Endometrium (tissue), 2 donors: ENCODE results near the gene PARP14.

Experiments
- FAIRE-seq: peaks from 2 replicates; lab custom pipeline; 2012; peaks lifted over from hg19 to GRCh38; lab: Jason Lieb, UNC
- donor health status: control.
- donor health status: control.

PARP14 gene

DNA sequence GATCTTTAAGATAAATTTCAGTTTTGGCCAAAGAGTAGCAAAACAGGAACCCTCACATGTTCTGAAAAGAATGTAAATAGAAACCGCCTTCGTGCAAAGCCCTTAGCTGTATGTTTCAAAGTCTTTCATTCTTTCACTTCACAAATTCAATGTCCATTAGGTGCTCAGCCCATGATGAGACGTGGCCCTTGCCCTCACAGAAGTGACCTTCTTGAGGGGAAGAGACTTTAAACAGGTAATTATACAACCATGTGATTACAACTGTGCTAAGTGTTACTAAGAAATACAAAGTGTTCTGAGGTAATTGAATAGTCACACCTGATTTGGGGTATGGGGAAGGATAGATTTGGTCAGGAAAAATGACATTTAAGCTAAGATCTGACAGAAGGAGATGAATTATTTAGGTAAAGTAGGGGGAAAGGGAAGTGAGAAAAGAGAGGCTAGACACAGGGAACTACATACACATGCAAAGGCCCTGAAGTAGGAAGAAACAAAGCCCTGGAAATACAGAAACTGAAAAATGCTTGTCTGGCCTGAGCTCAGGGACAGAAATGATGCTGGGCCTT lies 93.4 kb downstream of the PARP14 start:
- FAIRE-seq = no peak

DNA sequence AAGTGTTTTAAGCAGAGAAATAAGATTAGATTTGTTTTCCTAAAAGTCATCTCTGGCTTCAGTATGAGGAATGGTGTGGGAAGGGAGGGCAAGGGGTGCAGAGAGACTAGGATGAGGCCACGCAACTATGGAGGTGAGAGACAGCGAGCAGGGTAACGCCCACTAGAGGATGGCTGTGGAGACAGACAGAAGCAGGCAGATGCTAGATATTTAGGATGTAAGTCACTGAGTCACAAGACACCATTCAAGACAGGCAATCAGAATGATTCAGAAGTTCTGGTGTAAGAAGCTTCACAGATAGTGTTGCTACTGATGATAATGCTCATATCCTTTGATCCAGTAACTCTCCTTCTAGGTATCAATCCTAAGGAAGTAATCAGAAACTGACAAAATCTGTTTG lies 93.9 kb downstream of the PARP14 start:
- FAIRE-seq = no peak

DNA sequence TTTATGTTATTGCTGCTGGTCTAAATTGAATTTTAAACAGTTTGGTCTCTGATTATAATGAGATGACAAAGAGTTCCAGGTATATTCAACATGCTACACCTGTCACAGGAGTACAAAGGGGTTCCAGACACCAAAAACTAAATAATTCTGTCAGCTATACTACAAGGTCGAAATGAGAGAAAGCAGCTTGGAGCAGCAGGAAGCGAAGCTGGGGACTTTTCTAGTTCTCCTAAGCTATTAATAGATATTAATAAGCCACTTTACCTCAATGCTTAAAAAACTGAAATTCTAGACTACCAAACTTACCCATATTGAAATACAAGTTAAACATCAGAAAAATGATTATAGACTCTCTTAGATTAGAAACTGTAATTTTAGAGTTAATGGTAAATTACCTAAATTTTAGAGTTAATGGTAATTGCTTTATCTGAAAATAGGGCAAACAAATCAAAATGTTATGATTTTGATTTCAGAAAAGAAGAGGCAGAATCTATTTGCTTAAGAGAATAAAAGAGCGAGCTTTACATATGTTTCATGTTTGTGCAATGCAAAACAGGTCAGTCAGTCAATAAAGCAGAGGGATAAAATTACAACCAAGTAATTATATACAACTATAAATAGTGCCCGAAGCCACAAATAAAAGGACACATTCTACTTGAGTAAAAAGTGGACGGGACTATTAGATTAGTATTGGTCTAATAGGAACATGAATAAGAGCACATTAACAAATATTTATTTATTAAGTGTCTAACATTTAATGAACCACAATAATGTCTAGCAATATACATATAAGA lies 96.2 kb downstream of the PARP14 start:
- no peak for FAIRE-seq

DNA sequence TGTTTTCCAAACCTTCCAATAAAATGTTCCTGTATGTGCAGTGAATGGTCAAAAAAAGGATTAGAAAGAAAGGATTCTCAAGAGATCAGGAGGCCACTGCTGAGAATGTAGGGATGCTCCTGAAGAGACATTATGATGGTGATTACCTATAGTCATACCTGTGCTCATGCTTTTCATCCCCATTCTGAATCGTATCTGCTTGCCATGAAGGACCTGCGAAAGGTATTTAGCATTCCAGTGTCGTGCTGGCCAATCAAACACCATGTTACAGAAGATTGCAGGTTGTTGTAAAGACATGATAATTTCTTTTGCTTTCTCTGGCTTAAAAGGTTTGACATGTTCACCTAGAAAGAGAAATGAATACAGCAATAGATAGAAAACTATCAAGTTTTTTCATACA lies 96.9 kb downstream of the PARP14 start:
- no peak for FAIRE-seq
